Thymus (tissue), 11 donors: ENCODE measurements around the gene C2orf80. TPM values are rescaled to one million over a fixed set of nuclear protein-coding genes. Genes with fewer than 3 reads are reported as not detected.
"Not testable (repeated sequence)": the region's sequence is repeated elsewhere in the genome, so short reads cannot be mapped to it uniquely, and the experiment has no call there.

Source experiments
- DNase-seq, 9 donors: peaks; one replicate each; pipeline ENCODE4 v3.0.0-alpha.2; 2013; ENCODE audit warnings: low spot score in 9 of 9, low read depth in 6 of 9, missing footprints in 1 of 9
- H3K27ac ChIP-seq, 2 donors: one replicate each; pipeline ENCODE4 v1.5.1; 2013; ENCODE audit warnings: control low read depth in 1 of 2, low read depth in 1 of 2, low read length in 1 of 2, mild to moderate bottlenecking in 1 of 2, moderate library complexity in 1 of 2
- H3K27me3 ChIP-seq, 2 donors: one replicate each; pipeline ENCODE4 v1.5.1; 2013; ENCODE audit warnings: low read length in 1 of 2; ENCODE audit not compliant: control insufficient read depth in 2 of 2, insufficient read depth in 1 of 2
- H3K36me3 ChIP-seq, 2 donors: one replicate each; pipeline ENCODE4 v1.5.1; 2013; ENCODE audit warnings: low read length in 1 of 2, mild to moderate bottlenecking in 1 of 2, moderate library complexity in 1 of 2; ENCODE audit not compliant: control insufficient read depth in 2 of 2, insufficient read depth in 2 of 2
- H3K4me1 ChIP-seq, 2 donors: one replicate each; pipeline ENCODE4 v1.5.1; 2013; ENCODE audit warnings: low read length in 2 of 2; ENCODE audit not compliant: control insufficient read depth in 2 of 2, insufficient read depth in 2 of 2
- H3K4me3 ChIP-seq, 2 donors: one replicate each; pipeline ENCODE4 v1.5.1; 2013; ENCODE audit warnings: low read length in 2 of 2, control low read depth in 1 of 2, mild to moderate bottlenecking in 1 of 2
- H3K9me3 ChIP-seq, 2 donors: one replicate each; pipeline ENCODE4 v1.5.1; 2013; ENCODE audit warnings: low read length in 1 of 2, mild to moderate bottlenecking in 1 of 2; ENCODE audit not compliant: control insufficient read depth in 2 of 2, insufficient read depth in 1 of 2
- WGBS: extraction: QIAGEN DNeasy Blood & Tissue Kit; methylation state at CpG from one replicate; pipeline ENCODE4 v1.1.7; 2013; 5-methylcytosine and 5-hydroxymethylcytosine counted together
- polyA plus RNA-seq: library from polyadenylated mRNA; stranded (reverse); fragments of 200-250 nt; gene quantifications from one replicate; pipeline ENCODE4 v1.2.3, GENCODE V29; 2013
- total RNA-seq: library from RNA; stranded (reverse); fragments of 120-200 nt; gene quantifications from one replicate; pipeline ENCODE4 v1.2.4, GENCODE V29; 2013
- donor health status: healthy.

C2orf80 gene
- total and polyA plus RNA-seq, 2 donors = 0.07 TPM; not detected in 1

DNA sequence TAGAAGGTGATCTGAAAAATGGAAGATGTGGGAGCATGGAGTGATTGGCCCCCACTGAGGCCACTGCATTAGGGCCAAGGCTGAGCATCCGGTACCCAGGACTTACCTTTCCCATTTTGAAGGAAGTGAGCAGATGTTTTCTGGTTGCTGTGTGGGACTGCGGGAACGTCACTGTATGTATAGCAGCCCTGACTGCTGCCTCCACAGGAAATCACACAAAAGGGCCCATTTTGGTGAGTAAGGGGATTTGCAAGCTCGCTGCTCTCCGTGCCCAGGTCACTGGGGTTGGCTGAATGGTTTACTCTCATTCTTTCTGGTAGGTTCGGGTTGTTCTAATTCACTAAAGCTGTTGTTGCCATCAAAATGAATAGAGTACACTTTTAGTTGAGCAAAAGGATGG is 43.8 kb downstream of the C2orf80 start, which contains the start of gene CRYGB:
Gene CRYGB (minus strand): TSS at position 153 of the 400 bp plus-strand sequence. CDS start 38 bp downstream, at position 115.
- Histone ChIP-seq H3K27me3 (no peaks in the 10 kb centered on the region), H3K27ac (no peak within 1 kb of the TSS), H3K36me3 (no peaks in the 10 kb centered on the region), H3K4me3 (no peak within 1 kb of the TSS), H3K9me3 (no peaks in the 10 kb centered on the region), H3K4me1 (no peaks in the 10 kb centered on the region)
- 97% methylated on average over 6 of the region's 6 CpGs for WGBS
- DNase-seq = no peak

DNA sequence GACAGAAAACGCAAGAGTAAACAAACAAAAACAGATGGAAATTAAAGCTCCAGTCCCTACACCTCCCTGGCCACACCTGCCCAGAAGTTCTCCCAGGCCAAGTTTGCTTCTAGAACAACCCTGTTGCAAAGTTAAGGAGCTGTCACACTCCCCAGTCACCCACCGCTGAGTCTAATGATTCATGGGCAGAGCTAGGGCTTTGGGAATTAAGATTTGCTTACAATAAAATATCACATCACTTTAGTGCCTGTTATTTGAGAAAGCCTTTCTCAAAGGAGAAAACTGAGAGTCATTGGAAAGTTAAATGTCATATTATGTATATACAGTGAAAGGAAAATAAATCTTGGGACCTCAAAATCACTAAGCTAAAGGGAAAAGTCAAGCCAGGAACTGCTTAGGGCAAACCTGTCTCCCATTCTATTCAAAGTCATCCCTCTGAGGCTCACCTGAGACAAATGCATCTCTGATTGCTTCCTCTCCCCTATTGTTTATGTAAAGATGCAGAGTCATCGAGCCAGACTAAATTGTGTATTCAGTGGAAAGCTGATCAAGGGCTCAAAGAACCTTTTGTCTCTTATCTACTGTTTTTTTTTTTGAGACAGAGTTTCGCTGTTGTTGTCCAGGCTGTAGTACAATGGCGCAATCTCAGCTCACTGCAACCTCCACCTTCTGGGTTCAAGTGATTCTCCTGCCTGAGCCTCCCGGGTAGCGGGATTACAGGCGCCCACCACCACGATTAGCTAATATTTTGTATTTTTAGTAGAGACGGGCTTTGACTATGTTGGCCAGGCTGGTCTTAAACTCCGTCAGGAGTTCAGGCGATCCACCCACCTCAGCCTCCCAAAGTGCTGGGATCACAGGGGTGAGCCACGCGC is 46.7 kb downstream of the C2orf80 start:
- H3K4me3 ChIP-seq = no peak overlapping the region
- no peaks in the 10 kb centered on the region for H3K36me3 ChIP-seq
- no peak overlapping the region for H3K27ac ChIP-seq
- WGBS = 95% methylated on average over 14 of the region's 14 CpGs
- no peaks in the 10 kb centered on the region for H3K4me1 ChIP-seq
- H3K9me3 ChIP-seq = peaks cover 0 to 8% of the 10 kb centered on the region in 2 donors
- no peak for DNase-seq
- H3K27me3 ChIP-seq = no peaks in the 10 kb centered on the region

DNA sequence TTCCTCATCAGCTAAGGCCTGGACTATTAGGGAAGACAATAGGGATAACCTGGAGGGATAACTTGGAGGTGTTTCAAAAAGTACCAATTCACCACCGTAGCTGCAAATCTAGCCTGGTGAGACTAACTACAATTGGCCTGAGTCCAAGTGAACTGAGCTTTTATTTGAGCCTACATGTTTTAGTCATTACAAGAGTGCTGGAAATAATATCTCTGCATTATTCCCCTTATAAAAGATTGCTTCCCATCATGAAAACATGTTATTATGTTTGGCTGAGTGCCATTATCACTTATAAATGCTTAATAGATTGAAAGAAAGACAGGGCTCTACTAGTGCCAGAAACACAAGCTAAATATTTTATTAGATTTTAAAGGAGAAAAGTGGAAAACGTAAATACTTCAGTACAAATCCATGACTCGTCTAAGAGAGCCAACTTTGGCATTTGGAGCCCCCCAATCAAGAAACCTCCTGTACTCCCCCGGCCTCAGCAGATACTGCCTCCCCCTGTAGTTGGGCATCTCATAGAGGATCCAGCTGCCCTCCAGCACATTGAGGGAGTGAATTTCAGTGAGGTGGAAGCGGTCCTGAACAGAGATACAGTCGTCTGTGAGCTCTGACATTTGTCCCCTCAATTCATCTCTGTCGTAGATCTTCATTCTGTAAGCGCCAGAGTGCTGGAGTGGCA is 47.4 kb downstream of the C2orf80 start:
- Histone ChIP-seq H3K4me3 (no peak overlapping the region), H3K27ac (no peak overlapping the region), H3K4me1 (no peaks in the 10 kb centered on the region), H3K9me3 (peaks cover 0 to 12% of the 10 kb centered on the region in 2 donors), H3K36me3 (no peaks in the 10 kb centered on the region), H3K27me3 (no peaks in the 10 kb centered on the region)
- DNase-seq = no peak
- WGBS = 93% methylated on average over 8 of the region's 8 CpGs

DNA sequence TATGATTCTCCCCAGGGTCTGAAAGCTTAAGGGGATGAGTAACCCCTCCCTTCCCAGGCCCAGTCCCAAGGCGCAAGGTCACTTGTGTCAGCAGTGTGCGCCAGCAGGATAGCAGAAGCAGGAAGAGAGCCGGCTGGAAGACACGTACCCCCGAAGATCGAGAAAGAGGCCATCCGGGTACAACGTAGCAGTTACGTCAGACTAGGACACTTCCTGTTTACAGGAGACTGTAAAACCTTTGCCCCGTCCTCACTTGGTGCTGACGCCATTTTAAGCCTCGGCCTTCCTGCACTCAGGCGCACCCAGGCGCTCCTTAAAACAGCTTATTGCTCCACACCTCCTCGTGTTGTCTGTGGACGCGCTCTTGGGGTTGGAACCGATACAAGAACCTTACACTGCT is 50.4 kb downstream of the C2orf80 start:
- H3K36me3 ChIP-seq = no peaks in the 10 kb centered on the region
- peaks cover 0 to 14% of the 10 kb centered on the region in 2 donors for H3K9me3 ChIP-seq
- H3K4me3 ChIP-seq = no peak overlapping the region
- H3K27me3 ChIP-seq = no peaks in the 10 kb centered on the region
- 91% methylated on average over 18 of the region's 18 CpGs for WGBS
- no peak for DNase-seq
- H3K27ac ChIP-seq = no peak overlapping the region
- H3K4me1 ChIP-seq = peaks cover 3 to 14% of the 10 kb centered on the region in 2 donors

DNA sequence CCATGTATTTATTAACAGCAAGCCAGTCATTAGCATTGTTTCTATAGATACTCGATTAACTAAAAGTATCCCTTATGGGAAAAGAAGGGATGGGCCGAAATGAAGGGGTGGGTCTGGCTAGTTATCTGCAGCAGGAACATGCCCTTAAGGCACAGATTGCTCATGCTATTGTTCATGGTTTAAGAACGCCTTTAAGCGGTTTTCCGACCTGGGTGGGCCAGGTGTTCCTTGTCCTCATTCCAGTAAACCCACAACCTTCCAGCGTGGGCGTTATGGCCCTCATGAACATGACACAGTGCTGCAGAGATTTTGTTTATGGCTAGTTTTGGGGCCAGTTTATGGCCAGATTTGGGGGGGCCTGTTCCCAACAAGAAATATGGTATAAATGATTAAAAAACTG is 51.5 kb downstream of the C2orf80 start:
- 99% methylated on average over 7 of the region's 7 CpGs for WGBS
- H3K27ac ChIP-seq, DNase-seq, H3K4me3 ChIP-seq, H3K27me3 ChIP-seq, H3K36me3 ChIP-seq: not testable (repeated sequence)
- Histone ChIP-seq H3K4me1 (peaks cover 3 to 14% of the 10 kb centered on the region in 2 donors), H3K9me3 (peaks cover 0 to 14% of the 10 kb centered on the region in 2 donors)

DNA sequence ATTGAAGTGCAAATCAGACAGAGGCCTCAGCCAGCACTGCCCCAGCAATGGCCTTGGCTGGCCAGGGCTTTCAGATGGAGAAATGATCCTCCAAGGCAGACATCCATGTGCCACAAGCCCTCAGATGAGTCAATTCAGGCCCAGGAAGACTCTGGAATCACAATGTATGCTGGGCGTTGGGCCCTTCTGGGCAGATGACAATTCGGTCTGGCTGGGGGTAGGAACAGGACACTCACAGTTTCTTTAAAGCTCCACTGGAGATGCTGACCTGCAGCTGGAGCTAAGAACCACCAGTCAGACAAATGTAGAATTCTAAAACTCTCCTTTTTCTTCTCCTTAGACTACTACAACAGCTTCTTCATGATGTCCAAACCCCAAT is 53.1 kb downstream of the C2orf80 start:
- Histone ChIP-seq H3K4me1 (peaks cover 3 to 14% of the 10 kb centered on the region in 2 donors), H3K4me3 (no peak overlapping the region), H3K27me3 (no peaks in the 10 kb centered on the region), H3K9me3 (peaks cover 0 to 14% of the 10 kb centered on the region in 2 donors), H3K27ac (no peak overlapping the region), H3K36me3 (no peaks in the 10 kb centered on the region)
- 93% methylated on average over 2 of the region's 2 CpGs for WGBS
- no peak for DNase-seq

DNA sequence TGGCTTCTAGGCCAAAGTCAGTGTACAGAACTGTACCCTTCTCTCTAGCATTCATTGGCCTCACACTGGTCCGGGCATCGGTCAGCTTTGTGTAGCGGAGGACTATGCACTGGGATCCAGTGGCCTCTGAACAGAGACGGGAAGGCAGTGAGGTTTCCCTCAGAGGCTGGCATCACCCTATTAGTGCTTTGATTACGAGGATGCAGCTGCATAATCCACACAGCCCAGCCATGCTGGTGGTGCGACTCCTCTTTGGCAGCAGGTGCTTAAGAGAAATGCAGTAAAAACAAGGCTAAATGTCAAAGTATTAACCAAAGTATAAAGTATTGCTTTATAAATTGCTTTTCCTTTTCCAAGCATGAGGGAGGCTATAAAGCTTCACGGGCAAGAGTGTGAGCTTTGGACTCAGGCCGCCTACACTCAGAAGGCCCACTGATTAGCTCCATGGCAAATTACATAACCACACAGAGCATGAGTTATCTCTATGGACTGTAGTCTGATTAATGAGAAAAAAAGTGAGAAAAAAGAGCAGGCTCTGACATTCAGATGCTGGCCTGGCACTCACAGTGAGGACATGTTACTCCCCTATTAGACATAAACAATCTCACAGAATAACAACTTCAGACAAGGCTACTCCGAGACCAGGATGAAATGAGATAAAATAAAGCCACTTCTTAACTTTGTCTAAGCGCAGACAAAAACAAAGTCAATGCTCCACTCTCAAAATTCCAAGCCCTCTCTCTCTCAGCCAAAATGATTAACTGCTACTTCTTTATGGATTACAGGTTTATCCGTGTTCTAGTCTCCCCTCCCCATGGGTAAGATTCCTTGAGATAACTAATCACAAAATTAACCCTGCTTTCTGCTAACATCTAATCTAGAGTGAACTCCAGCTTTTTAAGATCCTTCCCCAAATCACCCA is 53.8 kb downstream of the C2orf80 start:
- Histone ChIP-seq H3K27ac (no peak overlapping the region), H3K4me3 (no peak overlapping the region), H3K36me3 (no peaks in the 10 kb centered on the region), H3K9me3 (peaks cover 0 to 14% of the 10 kb centered on the region in 2 donors), H3K27me3 (no peaks in the 10 kb centered on the region), H3K4me1 (peaks cover 3 to 14% of the 10 kb centered on the region in 2 donors)
- DNase-seq = no peak
- 96% methylated on average over 11 of the region's 11 CpGs for WGBS

DNA sequence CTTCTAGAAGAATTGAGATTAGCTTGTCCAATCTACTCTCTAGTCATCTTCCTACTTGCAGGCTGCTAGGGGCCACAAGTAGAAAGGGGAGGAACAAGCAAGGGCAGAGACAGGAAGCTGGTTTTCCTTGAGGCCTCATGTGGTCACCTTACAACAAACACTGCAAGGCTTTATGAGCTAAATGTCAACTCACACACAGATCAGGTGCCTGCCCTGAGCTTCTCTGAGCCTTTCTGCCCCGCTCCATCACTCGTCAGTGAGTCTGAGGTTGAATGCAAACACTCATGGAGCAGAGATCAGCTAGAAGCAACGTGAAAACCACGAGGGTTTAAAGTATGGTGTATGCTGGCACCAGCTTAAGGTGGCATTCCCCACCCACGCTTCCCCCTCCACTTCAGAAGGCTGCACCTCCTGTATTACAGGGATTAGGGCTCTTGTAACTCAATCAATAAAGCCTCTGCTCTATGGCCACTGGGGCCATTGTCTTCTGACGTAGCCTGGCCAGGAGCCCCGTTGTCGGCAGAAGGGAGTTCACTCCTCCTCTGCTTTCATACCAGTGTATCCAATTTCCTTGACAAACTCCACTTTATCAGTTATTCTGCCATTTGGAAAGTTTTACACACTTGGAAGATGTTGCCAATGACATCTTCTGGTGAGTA is 54.8 kb downstream of the C2orf80 start:
- Histone ChIP-seq H3K9me3 (peaks cover 0 to 14% of the 10 kb centered on the region in 2 donors), H3K4me1 (peaks cover 3 to 14% of the 10 kb centered on the region in 2 donors), H3K27ac (no peak overlapping the region), H3K27me3 (no peaks in the 10 kb centered on the region), H3K4me3 (no peak overlapping the region), H3K36me3 (no peaks in the 10 kb centered on the region)
- WGBS = 24% methylated on average over 8 of the region's 8 CpGs
- peak in 3 of 9 donors; percentile 8 to 40 (median 17) for DNase-seq
